IMR-90 (cell line): ENCODE data around the gene PDGFA. TPM values are rescaled to one million over a fixed set of nuclear protein-coding genes. Genes with fewer than 3 reads are reported as not detected.

Experiments
- ATAC-seq: fragments of 200-7000 bp; cut with Tn5 transposase; 2 replicates; pipeline ENCODE4 v1.9.1; 2020; ENCODE audit warnings: low read depth, mild to moderate bottlenecking, moderate library complexity
- BruUV-seq: library from RNA; stranded (reverse); fragments of 400-500 nt; replicated peaks from 2 replicates; lab custom pipeline; 2021; lab: Mats Ljungman, UMichigan
- CTCF ChIA-PET: fragments of 300-600 bp; formaldehyde crosslinking; extraction: SDS; loops from one replicate; lab custom pipeline; 2021; ENCODE audit warnings: antibody characterized with exemption; lab: Yijun Ruan, JAX
- POLR2A ChIA-PET: fragments of 300-600 bp; sonication (Branson Sonifier 250); formaldehyde crosslinking; loops from one replicate; lab custom pipeline; 2022; ENCODE audit warnings: antibody characterized with exemption; ENCODE audit not compliant: unreplicated experiment; lab: Charles Lee
- DNase-seq: peaks from one replicate; pipeline ENCODE4 v3.0.0; 2013
- H2AFZ ChIP-seq: replicated peaks from 2 replicates; pipeline ENCODE3; 2013; ENCODE audit warnings: low read length, mild to moderate bottlenecking; ENCODE audit not compliant: poor library complexity
- H2AK5ac ChIP-seq: 2 replicates; pipeline ENCODE4 v1.6.1; 2013; ENCODE audit warnings: low read depth, low read length, inconsistent platforms
- H2AK9ac ChIP-seq: replicated peaks from 2 replicates; pipeline ENCODE3; 2013; ENCODE audit warnings: mild to moderate bottlenecking, low read depth, low read length, moderate library complexity; ENCODE audit not compliant: poor library complexity
- H2BK120ac ChIP-seq: 2 replicates; pipeline ENCODE4 v1.6.1; 2013; ENCODE audit warnings: low read depth, low read length, inconsistent platforms
- H2BK15ac ChIP-seq: 3 replicates; pipeline ENCODE4 v1.6.1; 2013; ENCODE audit warnings: low read depth, low read length, inconsistent platforms
- H2BK20ac ChIP-seq: 2 replicates; pipeline ENCODE4 v1.6.1; 2013; ENCODE audit warnings: low read depth, mild to moderate bottlenecking, inconsistent platforms, low read length, moderate library complexity
- H2BK5ac ChIP-seq: 2 replicates; pipeline ENCODE4 v1.6.1; 2013; ENCODE audit warnings: mild to moderate bottlenecking, low read depth, low read length, inconsistent platforms; ENCODE audit not compliant: poor library complexity, severe bottlenecking
- H3K14ac ChIP-seq: replicated peaks from 2 replicates; pipeline ENCODE4 v1.6.1; 2013; ENCODE audit warnings: low read depth, low read length, inconsistent platforms
- H3K18ac ChIP-seq: 2 replicates; pipeline ENCODE4 v1.6.1; 2013; ENCODE audit warnings: low read depth, low read length, control low read depth
- H3K23ac ChIP-seq: 2 replicates; pipeline ENCODE4 v1.6.1; 2013; ENCODE audit warnings: low read depth, low read length, inconsistent platforms
- H3K27ac ChIP-seq: 2 replicates; pipeline ENCODE4 v1.5.1; 2013; ENCODE audit warnings: mild to moderate bottlenecking, control low read depth, low read length; ENCODE audit not compliant: insufficient read depth
- H3K27me3 ChIP-seq: 2 replicates; pipeline ENCODE4 v1.6.1; 2013; ENCODE audit warnings: low read length; ENCODE audit not compliant: control insufficient read depth, insufficient read depth
- H3K36me3 ChIP-seq: 2 replicates; pipeline ENCODE4 v1.6.1; 2013; ENCODE audit warnings: low read length, mixed read lengths; ENCODE audit not compliant: control insufficient read depth, insufficient read depth
- H3K4ac ChIP-seq: 2 replicates; pipeline ENCODE4 v1.6.1; 2013; ENCODE audit warnings: low read depth, low read length, inconsistent platforms
- H3K4me1 ChIP-seq: 2 replicates; pipeline ENCODE4 v1.6.1; 2013; ENCODE audit warnings: low read length, mixed read lengths; ENCODE audit not compliant: control insufficient read depth, insufficient read depth
- H3K4me2 ChIP-seq: 2 replicates; pipeline ENCODE4 v1.6.1; 2013; ENCODE audit warnings: low read depth, mild to moderate bottlenecking, control low read depth, low read length, moderate library complexity
- H3K4me3 ChIP-seq: 2 replicates; pipeline ENCODE4 v1.5.1; 2013; ENCODE audit warnings: low read depth, mild to moderate bottlenecking, control low read depth, low read length, moderate library complexity; ENCODE audit not compliant: insufficient read depth
- H3K56ac ChIP-seq: 2 replicates; pipeline ENCODE4 v1.6.1; 2013; ENCODE audit warnings: low read length, inconsistent platforms; ENCODE audit not compliant: insufficient read depth; ENCODE audit errors: extremely low read depth
- H3K79me1 ChIP-seq, 2 experiments: 2 replicates each; pipeline ENCODE4 v1.6.1; 2013; ENCODE audit warnings: low read length in 2 of 2, inconsistent platforms in 1 of 2, low read depth in 1 of 2
- H3K9ac ChIP-seq: 2 replicates; pipeline ENCODE4 v1.6.1; 2013; ENCODE audit warnings: low read depth, low read length, control low read depth
- H3K9me1 ChIP-seq: 2 replicates; pipeline ENCODE4 v1.6.1; 2013; ENCODE audit warnings: low read length, inconsistent platforms; ENCODE audit not compliant: insufficient read depth
- H3K9me3 ChIP-seq: 2 replicates; pipeline ENCODE4 v1.6.1; 2013; ENCODE audit warnings: low read length; ENCODE audit not compliant: control insufficient read depth, insufficient read depth
- H4K20me1 ChIP-seq: 2 replicates; pipeline ENCODE4 v1.6.1; 2013; ENCODE audit warnings: low read length, inconsistent platforms; ENCODE audit not compliant: insufficient read depth
- H4K5ac ChIP-seq: 2 replicates; pipeline ENCODE4 v1.6.1; 2013; ENCODE audit warnings: mild to moderate bottlenecking, low read depth, low read length, control low read depth
- H4K8ac ChIP-seq, 2 experiments: 2 replicates each; pipeline ENCODE4 v1.6.1; 2013; ENCODE audit warnings: low read depth in 2 of 2, low read length in 2 of 2, control low read depth in 1 of 2, inconsistent platforms in 1 of 2
- H4K91ac ChIP-seq: 2 replicates; pipeline ENCODE4 v1.6.1; 2013; ENCODE audit warnings: low read depth, low read length, inconsistent platforms; ENCODE audit not compliant: insufficient read depth
- CEBPB ChIP-seq: IDR thresholded peaks from 2 replicates; pipeline ENCODE4 v1.6.1; 2012; ENCODE audit warnings: low read depth, low read length, improper control_type of control experiment
- MAZ ChIP-seq: IDR thresholded peaks from 2 replicates; pipeline ENCODE4 v1.6.1; 2012; ENCODE audit warnings: low read depth, mild to moderate bottlenecking, low read length, improper control_type of control experiment, moderate library complexity, borderline replicate concordance
- MXI1 ChIP-seq: IDR thresholded peaks from 2 replicates; pipeline ENCODE4 v1.6.1; 2012; ENCODE audit warnings: low read depth, mild to moderate bottlenecking, low read length, moderate library complexity, borderline replicate concordance
- NFE2L2 ChIP-seq: fragments of 150-350 bp; IDR thresholded peaks from 2 replicates; pipeline ENCODE4 v1.6.1; 2016; ENCODE audit warnings: low read depth, mild to moderate bottlenecking, low read length
- POLR2A ChIP-seq: IDR thresholded peaks from 2 replicates; pipeline ENCODE4 v1.6.1; 2012; ENCODE audit warnings: mild to moderate bottlenecking, low read depth, low read length
- RAD21 ChIP-seq: IDR thresholded peaks from 2 replicates; pipeline ENCODE4 v1.6.1; 2012; ENCODE audit warnings: low read length, improper control_type of control experiment
- SMC3 ChIP-seq: fragments of 150-350 bp; IDR thresholded peaks from 2 replicates; pipeline ENCODE4 v1.6.1; 2016; ENCODE audit warnings: low read depth, mild to moderate bottlenecking, antibody characterized with exemption, low read length, moderate library complexity
- WGBS, 2 experiments: methylation state at CpG; one replicate each; pipeline versions ENCODE4 v1.1.5 to v1.1.7; 2013; ENCODE audit warnings: missing lambda C conversion rate in 2 of 2; ENCODE audit not compliant: insufficient read length in 1 of 2; ENCODE audit errors: extremely low coverage in 2 of 2; 5-methylcytosine and 5-hydroxymethylcytosine counted together
- dilution Hi-C: fragments of 300-500 bp; cut with HindIII; formaldehyde crosslinking; loops from one replicate; pipeline ENCODE4 v1.14.3; 2018; ENCODE audit warnings: low sequenced_read_pairs; ENCODE audit not compliant: unreplicated experiment
- in situ Hi-C: fragments of 300-500 bp; cut with MboI; formaldehyde crosslinking; loops from 3 replicates; pipeline ENCODE4 v1.14.3; 2019; ENCODE audit warnings: low sequenced_read_pairs, inconsistent platforms, mixed read lengths
- intact Hi-C: fragments of 100-400 bp; cut with micrococcal nuclease; formaldehyde crosslinking; loops from 2 replicates; pipeline ENCODE4 v1.10.0; 2022
- polyA plus RNA-seq, 3 experiments: library from polyadenylated mRNA; depleted of rRNA; stranded (reverse); fragments of >200 nt; gene quantifications; 2 replicates each; pipeline ENCODE4 v1.2.3, GENCODE V29; 2012; ENCODE audit warnings: low replicate concordance in 1 of 3
- total RNA-seq: library from RNA; depleted of rRNA; stranded (reverse); fragments of >200 nt; gene quantifications from 2 replicates; pipeline ENCODE4 v1.2.3, GENCODE V29; 2012
- TF ChIP-seq, protein P1 (sequence below): conservative IDR thresholded peaks from 2 replicates; pipeline ENCODE4 v1.5.1; 2012; ENCODE audit warnings: mild to moderate bottlenecking, low read depth, low read length, improper control_type of control experiment
- TF ChIP-seq, protein P2 (sequence below): fragments of 150-350 bp; IDR thresholded peaks from 2 replicates; pipeline ENCODE4 v1.6.1; 2016; ENCODE audit warnings: low read depth, mild to moderate bottlenecking, low read length, moderate library complexity, borderline replicate concordance
- TF ChIP-seq, protein P3 (sequence below): fragments of 150-350 bp; IDR thresholded peaks from 2 replicates; pipeline ENCODE4 v1.6.1; 2017; ENCODE audit warnings: mild to moderate bottlenecking, antibody characterized with exemption, low read length, low read depth

The PDGFA gene
- total and polyA plus RNA-seq, 2 of the 4 experiments (the other 2 are of a cell fraction), result 3.3 to 3.8 TPM

DNA sequence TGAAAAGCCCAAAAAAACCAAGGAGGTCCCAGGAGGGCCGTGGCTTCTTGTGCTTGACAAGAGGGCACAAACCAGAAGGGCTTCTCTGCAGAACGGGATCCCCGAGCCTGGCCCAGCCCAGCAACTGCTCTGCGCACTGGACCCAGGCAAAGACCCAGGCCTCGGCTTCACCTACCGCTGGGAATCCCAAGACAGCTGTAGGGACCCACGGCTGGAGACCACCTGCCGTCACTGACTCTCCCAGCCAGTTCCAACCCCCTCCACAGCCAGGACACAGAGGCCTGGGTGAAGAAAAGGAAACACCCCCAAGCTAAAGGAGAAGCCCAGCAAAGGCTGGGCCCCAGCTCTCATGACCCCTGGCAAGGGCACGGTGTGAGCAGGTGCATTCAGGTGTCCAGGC is 24.3 kb downstream of the PDGFA start:
- H4K5ac ChIP-seq, result no peak overlapping the region
- no peak overlapping the region for H2BK5ac ChIP-seq
- no peak overlapping the region for H3K23ac ChIP-seq
- no peak overlapping the region for H2BK120ac ChIP-seq
- H3K9ac ChIP-seq, result no peak overlapping the region
- TF ChIP-seq POLR2A, result no peak
- no peak for TF ChIP-seq RAD21
- TF ChIP-seq, protein P1, sequence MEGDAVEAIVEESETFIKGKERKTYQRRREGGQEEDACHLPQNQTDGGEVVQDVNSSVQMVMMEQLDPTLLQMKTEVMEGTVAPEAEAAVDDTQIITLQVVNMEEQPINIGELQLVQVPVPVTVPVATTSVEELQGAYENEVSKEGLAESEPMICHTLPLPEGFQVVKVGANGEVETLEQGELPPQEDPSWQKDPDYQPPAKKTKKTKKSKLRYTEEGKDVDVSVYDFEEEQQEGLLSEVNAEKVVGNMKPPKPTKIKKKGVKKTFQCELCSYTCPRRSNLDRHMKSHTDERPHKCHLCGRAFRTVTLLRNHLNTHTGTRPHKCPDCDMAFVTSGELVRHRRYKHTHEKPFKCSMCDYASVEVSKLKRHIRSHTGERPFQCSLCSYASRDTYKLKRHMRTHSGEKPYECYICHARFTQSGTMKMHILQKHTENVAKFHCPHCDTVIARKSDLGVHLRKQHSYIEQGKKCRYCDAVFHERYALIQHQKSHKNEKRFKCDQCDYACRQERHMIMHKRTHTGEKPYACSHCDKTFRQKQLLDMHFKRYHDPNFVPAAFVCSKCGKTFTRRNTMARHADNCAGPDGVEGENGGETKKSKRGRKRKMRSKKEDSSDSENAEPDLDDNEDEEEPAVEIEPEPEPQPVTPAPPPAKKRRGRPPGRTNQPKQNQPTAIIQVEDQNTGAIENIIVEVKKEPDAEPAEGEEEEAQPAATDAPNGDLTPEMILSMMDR, result no peak
- TF ChIP-seq, protein P2, sequence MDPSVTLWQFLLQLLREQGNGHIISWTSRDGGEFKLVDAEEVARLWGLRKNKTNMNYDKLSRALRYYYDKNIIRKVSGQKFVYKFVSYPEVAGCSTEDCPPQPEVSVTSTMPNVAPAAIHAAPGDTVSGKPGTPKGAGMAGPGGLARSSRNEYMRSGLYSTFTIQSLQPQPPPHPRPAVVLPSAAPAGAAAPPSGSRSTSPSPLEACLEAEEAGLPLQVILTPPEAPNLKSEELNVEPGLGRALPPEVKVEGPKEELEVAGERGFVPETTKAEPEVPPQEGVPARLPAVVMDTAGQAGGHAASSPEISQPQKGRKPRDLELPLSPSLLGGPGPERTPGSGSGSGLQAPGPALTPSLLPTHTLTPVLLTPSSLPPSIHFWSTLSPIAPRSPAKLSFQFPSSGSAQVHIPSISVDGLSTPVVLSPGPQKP, result no peak
- TF ChIP-seq SMC3, result no peak
- TF ChIP-seq, protein P3, sequence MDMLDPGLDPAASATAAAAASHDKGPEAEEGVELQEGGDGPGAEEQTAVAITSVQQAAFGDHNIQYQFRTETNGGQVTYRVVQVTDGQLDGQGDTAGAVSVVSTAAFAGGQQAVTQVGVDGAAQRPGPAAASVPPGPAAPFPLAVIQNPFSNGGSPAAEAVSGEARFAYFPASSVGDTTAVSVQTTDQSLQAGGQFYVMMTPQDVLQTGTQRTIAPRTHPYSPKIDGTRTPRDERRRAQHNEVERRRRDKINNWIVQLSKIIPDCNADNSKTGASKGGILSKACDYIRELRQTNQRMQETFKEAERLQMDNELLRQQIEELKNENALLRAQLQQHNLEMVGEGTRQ, result no peak
- no peak for TF ChIP-seq MXI1
- no peak for TF ChIP-seq MAZ
- TF ChIP-seq NFE2L2, result no peak
- no peak for TF ChIP-seq CEBPB
- ChIA-PET POLR2A (no interaction called here), CTCF (no interaction called here)
- no peaks in the 10 kb centered on the region for H3K79me1 ChIP-seq
- H3K4ac ChIP-seq, result no peak overlapping the region
- H3K56ac ChIP-seq, result no peak overlapping the region
- no peaks in the 10 kb centered on the region; the same call in 1 of the 2 replicates for H4K20me1 ChIP-seq
- no peak overlapping the region for H3K4me3 ChIP-seq
- no peak for DNase-seq
- no peak overlapping the region for H3K14ac ChIP-seq
- in situ Hi-C loops, result no loop called here
- H3K4me1 ChIP-seq, result no peaks in the 10 kb centered on the region
- no peak overlapping the region for H3K18ac ChIP-seq
- no TSS peak for BruUV-seq
- H2AFZ ChIP-seq, result no peak overlapping the region
- H3K9me3 ChIP-seq, result no peaks in the 10 kb centered on the region; the same call in 1 of the 2 replicates
- dilution Hi-C loops, result no loop called here
- intact Hi-C loops, result no loop called here
- H2AK5ac ChIP-seq, result no peak overlapping the region
- peaks cover 7% of the 10 kb centered on the region for H3K36me3 ChIP-seq
- no peak overlapping the region for H2BK15ac ChIP-seq
- ATAC-seq, result no peak
- no peaks in the 10 kb centered on the region for H3K9me1 ChIP-seq
- H3K27me3 ChIP-seq, result peaks cover 8% of the 10 kb centered on the region; the same call in 1 of the 2 replicates
- H2BK20ac ChIP-seq, result no peak overlapping the region
- no CpG with 5 or more reads among the region's 9 CpGs for WGBS, 2 experiments
- no peak overlapping the region for H4K8ac ChIP-seq
- no peak overlapping the region for H2AK9ac ChIP-seq
- no peak overlapping the region for H4K91ac ChIP-seq
- no peak overlapping the region for H3K27ac ChIP-seq
- H3K4me2 ChIP-seq, result no peak overlapping the region
